Activated T-helper 2 cell treated with anti-CD3 and anti-CD28 coated beads, Interferon-gamma antibody, Interleukin-2, Interleukin-4, amounts not matched to agents 10 μg/mL and 5 μg/mL and 100 μg/mL, durations not matched to agents 14 hours and 24 hours and 36 hours (primary cell): Measurements from ENCODE around the gene TERF2IP. TPM values are rescaled to one million over a fixed set of nuclear protein-coding genes. Genes with fewer than 3 reads are reported as not detected.

Experiments
- DNase-seq: peaks from one replicate; pipeline ENCODE4 v3.0.0; 2021; ENCODE audit warnings: low spot score
- H3K27ac Mint-ChIP-seq: one replicate; pipeline ENCODE4 v1.8.0; 2021; ENCODE audit warnings: mixed read lengths
- H3K27me3 Mint-ChIP-seq: one replicate; pipeline ENCODE4 v1.8.0; 2021; ENCODE audit warnings: low read depth, mixed read lengths
- H3K36me3 Mint-ChIP-seq: one replicate; pipeline ENCODE4 v1.8.0; 2021; ENCODE audit warnings: low read depth, mixed read lengths
- H3K4me1 Mint-ChIP-seq: one replicate; pipeline ENCODE4 v1.8.0; 2021; ENCODE audit warnings: low read depth, mixed read lengths
- H3K4me3 Mint-ChIP-seq: one replicate; pipeline ENCODE4 v1.8.0; 2021; ENCODE audit warnings: low read depth, mild to moderate bottlenecking, moderate library complexity, mixed read lengths
- H3K9me3 Mint-ChIP-seq: one replicate; pipeline ENCODE4 v1.8.0; 2021; ENCODE audit warnings: mixed read lengths
- intact Hi-C: fragments of 100-400 bp; cut with micrococcal nuclease; formaldehyde crosslinking; loops from one replicate; pipeline ENCODE4 v1.15.1; 2023
- total RNA-seq: library from RNA; stranded (reverse); gene quantifications from 2 replicates; pipeline ENCODE4 v1.2.3, GENCODE V29; 2022

TERF2IP gene
- total RNA-seq, 1 donor from 2014 or later: 77.6 TPM

GRCh38 chr16:75648265-75649076 is 898 bp downstream of the TERF2IP start:
- Mint-ChIP-seq H3K27ac (peak overlapping the region; percentile 94), H3K4me1 (peaks cover 52% of the 10 kb centered on the region), H3K4me3 (peak overlapping the region; percentile 91), H3K9me3 (no peaks in the 10 kb centered on the region), H3K36me3 (peaks cover 64% of the 10 kb centered on the region), H3K27me3 (no peaks in the 10 kb centered on the region)
- intact Hi-C loops: loop anchor here (2.0 to 5.0 kb wide), 5 partner anchors 116 to 1544 kb away; partner anchors contain the start of genes MON1B, PSMD7 and RFWD3
- peak; percentile 83 for DNase-seq

- Mint-ChIP-seq H3K27ac (peak overlapping the region; percentile 11), H3K9me3 (no peaks in the 10 kb centered on the region), H3K36me3 (peaks cover 70% of the 10 kb centered on the region), H3K4me1 (peaks cover 34% of the 10 kb centered on the region), H3K27me3 (no peaks in the 10 kb centered on the region), H3K4me3 (no peak overlapping the region)
- intact Hi-C loops: no loop called here
- no peak for DNase-seq
Measured at GRCh38 chr16:75653922-75654321, 6.3 kb downstream of the TERF2IP start.

GRCh38 chr16:75658175-75658574 is 10.6 kb downstream of the TERF2IP start:
- Mint-ChIP-seq H3K27me3 (no peaks in the 10 kb centered on the region), H3K36me3 (peaks cover 58% of the 10 kb centered on the region), H3K9me3 (no peaks in the 10 kb centered on the region), H3K27ac (no peak overlapping the region), H3K4me3 (no peak overlapping the region), H3K4me1 (peaks cover 6% of the 10 kb centered on the region)
- intact Hi-C loops: no loop called here
- no peak for DNase-seq

GRCh38 chr16:75660321-75660720 is 12.7 kb downstream of the TERF2IP start:
- intact Hi-C loops: no loop called here
- Mint-ChIP-seq H3K4me3 (no peak overlapping the region), H3K27me3 (no peaks in the 10 kb centered on the region), H3K9me3 (no peaks in the 10 kb centered on the region), H3K4me1 (no peaks in the 10 kb centered on the region), H3K36me3 (peaks cover 43% of the 10 kb centered on the region), H3K27ac (no peak overlapping the region)
- no peak for DNase-seq

- intact Hi-C loops: no loop called here
Measured at GRCh38 chr16:75660726-75661302, 13.2 kb downstream of the TERF2IP start.

GRCh38 chr16:75667503-75667902 is 19.9 kb downstream of the TERF2IP start:
- Mint-ChIP-seq H3K4me3 (no peak overlapping the region), H3K36me3 (no peaks in the 10 kb centered on the region), H3K27me3 (no peaks in the 10 kb centered on the region), H3K9me3 (no peaks in the 10 kb centered on the region), H3K4me1 (no peaks in the 10 kb centered on the region), H3K27ac (no peak overlapping the region)
- intact Hi-C loops: no loop called here
- DNase-seq: no peak

More at GRCh38 chr16:75660726-75661302, 13.2 kb downstream of the TERF2IP start:
- Mint-ChIP-seq H3K9me3 (no peaks in the 10 kb centered on the region), H3K27me3 (no peaks in the 10 kb centered on the region), H3K4me1 (no peaks in the 10 kb centered on the region), H3K36me3 (peaks cover 38% of the 10 kb centered on the region), H3K27ac (no peak overlapping the region), H3K4me3 (no peak overlapping the region)
- DNase-seq: no peak

GRCh38 chr16:75676909-75677308 is 29.3 kb downstream of the TERF2IP start, which contains the start of gene CPHXL2:
Gene CPHXL2, minus strand, starts transcription at chr16:75677009. Its CDS starts 10 bp downstream, at chr16:75676999.
- H3K27ac Mint-ChIP-seq: no peak within 1 kb of the TSS
- no peaks in the 10 kb centered on the region for H3K4me1 Mint-ChIP-seq
- DNase-seq: no peak
- H3K9me3 Mint-ChIP-seq: no peaks in the 10 kb centered on the region
- no peak within 1 kb of the TSS for H3K4me3 Mint-ChIP-seq
- no peaks in the 10 kb centered on the region for H3K36me3 Mint-ChIP-seq
- no peaks in the 10 kb centered on the region for H3K27me3 Mint-ChIP-seq
- intact Hi-C loops: no loop called here

GRCh38 chr16:75679366-75679765 is 31.8 kb downstream of the TERF2IP start:
- Mint-ChIP-seq H3K36me3 (no peaks in the 10 kb centered on the region), H3K4me3 (no peak overlapping the region), H3K9me3 (peaks cover 4% of the 10 kb centered on the region), H3K27ac (no peak overlapping the region), H3K4me1 (no peaks in the 10 kb centered on the region), H3K27me3 (peaks cover 2% of the 10 kb centered on the region)
- DNase-seq: no peak
- intact Hi-C loops: no loop called here

GRCh38 chr16:75682308-75682707 is 34.7 kb downstream of the TERF2IP start:
- H3K4me1 Mint-ChIP-seq: no peaks in the 10 kb centered on the region
- no peaks in the 10 kb centered on the region for H3K36me3 Mint-ChIP-seq
- intact Hi-C loops: no loop called here
- peaks cover 4% of the 10 kb centered on the region for H3K27me3 Mint-ChIP-seq
- DNase-seq: no peak
- H3K9me3 Mint-ChIP-seq: peaks cover 7% of the 10 kb centered on the region
- no peak overlapping the region for H3K27ac Mint-ChIP-seq
- no peak overlapping the region for H3K4me3 Mint-ChIP-seq

- peaks cover 7% of the 10 kb centered on the region for H3K9me3 Mint-ChIP-seq
- no peak overlapping the region for H3K27ac Mint-ChIP-seq
Measured at GRCh38 chr16:75687361-75687760, 39.8 kb downstream of the TERF2IP start.

GRCh38 chr16:75695708-75696107 is 48.1 kb downstream of the TERF2IP start:
- no peak overlapping the region for H3K4me3 Mint-ChIP-seq
- no peak overlapping the region for H3K27ac Mint-ChIP-seq
- no peaks in the 10 kb centered on the region for H3K27me3 Mint-ChIP-seq
- H3K4me1 Mint-ChIP-seq: no peaks in the 10 kb centered on the region
- intact Hi-C loops: no loop called here
- H3K9me3 Mint-ChIP-seq: no peaks in the 10 kb centered on the region
- no peaks in the 10 kb centered on the region for H3K36me3 Mint-ChIP-seq
- no peak for DNase-seq

More at GRCh38 chr16:75687361-75687760, 39.8 kb downstream of the TERF2IP start:
- H3K4me3 Mint-ChIP-seq: no peak overlapping the region
- no peaks in the 10 kb centered on the region for H3K4me1 Mint-ChIP-seq
- DNase-seq: no peak
- intact Hi-C loops: no loop called here
- H3K36me3 Mint-ChIP-seq: no peaks in the 10 kb centered on the region
- peaks cover 4% of the 10 kb centered on the region for H3K27me3 Mint-ChIP-seq

- intact Hi-C loops: no loop called here
- Mint-ChIP-seq H3K9me3 (no peaks in the 10 kb centered on the region), H3K4me1 (no peaks in the 10 kb centered on the region), H3K4me3 (no peak overlapping the region), H3K27ac (no peak overlapping the region), H3K27me3 (no peaks in the 10 kb centered on the region), H3K36me3 (no peaks in the 10 kb centered on the region)
- no peak for DNase-seq
Measured at GRCh38 chr16:75697571-75697970, 50.0 kb downstream of the TERF2IP start.

GRCh38 chr16:75701361-75701760 is 53.8 kb downstream of the TERF2IP start, which contains the start of gene DUXB:
Gene DUXB, minus strand, starts transcription at chr16:75701461. Its CDS starts 43 bp downstream, at chr16:75701418.
- no peaks in the 10 kb centered on the region for H3K4me1 Mint-ChIP-seq
- H3K4me3 Mint-ChIP-seq: no peak within 1 kb of the TSS
- no peaks in the 10 kb centered on the region for H3K36me3 Mint-ChIP-seq
- no peak within 1 kb of the TSS for H3K27ac Mint-ChIP-seq
- DNase-seq: no peak
- no peaks in the 10 kb centered on the region for H3K9me3 Mint-ChIP-seq
- peaks cover 2% of the 10 kb centered on the region for H3K27me3 Mint-ChIP-seq
- intact Hi-C loops: no loop called here
